ENCODE data around the gene KPTN. TPM values are rescaled to one million over a fixed set of nuclear protein-coding genes. Genes with fewer than 3 reads are reported as not detected.
A peak's percentile ranks its signal among the peaks of the same experiment; 100 is the strongest.

The KPTN gene
- total RNA-seq, 1 donor = 2.6 TPM

GRCh38 chr19:47430041-47430802 is 53.8 kb downstream of the KPTN start:
- no peak for TF ChIP-seq CTCF (IDR thresholded peaks at IDR 0.05; ENCODE audit: insufficient read depth, low read depth, low read length)
- DNase-seq (ENCODE audit: low read depth) = peak; percentile 57
- peak overlapping the region; percentile 34 for H3K4me3 ChIP-seq (ENCODE audit: low read depth, low read length)

- H3K4me3 ChIP-seq (ENCODE audit: low read depth, low read length) = no peak overlapping the region
- no peak for DNase-seq (ENCODE audit: low read depth)
- TF ChIP-seq CTCF (IDR thresholded peaks at IDR 0.05; ENCODE audit: insufficient read depth, low read depth, low read length) = no peak
Measured at GRCh38 chr19:47429140-47429793, 54.8 kb downstream of the KPTN start.

DNA sequence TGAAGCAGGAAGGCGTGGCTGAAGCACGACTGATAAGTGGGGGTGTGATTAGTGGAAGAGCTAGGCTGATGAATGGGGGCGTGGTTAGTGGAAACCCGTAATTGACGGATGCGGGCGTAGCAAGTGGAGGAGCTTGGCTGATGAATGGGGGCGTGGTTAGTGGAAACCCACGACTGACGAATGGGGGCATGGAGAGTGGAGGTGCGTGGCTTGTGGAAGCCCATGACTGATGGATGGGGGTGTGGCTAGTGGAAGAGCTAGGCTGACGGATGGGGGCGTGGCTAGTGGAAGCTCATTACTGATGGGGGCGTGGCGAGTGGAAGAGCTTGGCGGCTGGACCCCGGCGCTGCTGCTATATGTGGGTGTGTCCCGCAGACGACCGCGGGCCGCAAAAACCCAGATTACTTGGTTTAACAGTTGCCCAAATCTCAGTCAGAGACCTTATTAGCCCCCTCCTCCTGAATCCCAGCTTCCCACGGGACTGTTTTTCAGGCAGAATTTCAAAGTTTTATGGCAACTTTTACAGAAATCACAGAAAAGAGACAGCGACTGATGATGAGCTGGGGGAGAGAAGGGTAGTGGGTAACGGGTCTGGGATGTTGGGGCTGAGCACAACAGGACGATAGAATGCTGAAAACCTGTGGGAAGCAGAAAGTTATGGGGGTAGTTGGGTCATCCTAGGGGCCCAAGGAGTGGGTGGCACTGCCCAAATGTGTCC is 55.7 kb downstream of the KPTN start:
- H3K4me3 ChIP-seq (ENCODE audit: low read depth, low read length) = peak overlapping the region; percentile 44
- DNase-seq (ENCODE audit: low read depth) = peak; percentile 100
- no peak for TF ChIP-seq CTCF (IDR thresholded peaks at IDR 0.05; ENCODE audit: insufficient read depth, low read depth, low read length)

GRCh38 chr19:47427241-47428176 is 56.5 kb downstream of the KPTN start:
- H3K4me3 ChIP-seq (ENCODE audit: low read depth, low read length) = peak overlapping the region; percentile 18
- TF ChIP-seq CTCF (IDR thresholded peaks at IDR 0.05; ENCODE audit: insufficient read depth, low read depth, low read length) = peak; percentile 93
- DNase-seq (ENCODE audit: low read depth) = peak; percentile 57

Other genes with a start within 250 kb of the KPTN start
- gene CCDC9, start 227.7 kb downstream of the KPTN start, total RNA-seq = 7.3 and 8.4 TPM in 2 replicates
- gene INAFM1, start 209.3 kb downstream of the KPTN start, total RNA-seq = 2.6 and 4.2 TPM in 2 replicates
- 0.32 and 0.43 TPM in 2 replicates for gene C5AR1, start 174.4 kb downstream of the KPTN start, total RNA-seq
- gene C5AR2, start 152.0 kb downstream of the KPTN start, total RNA-seq = under 0.01 TPM in 1 of 2 replicates, not detected in the other
- gene DHX34, start 134.9 kb downstream of the KPTN start, total RNA-seq = 12.2 and 13.4 TPM in 2 replicates
- 38.0 and 60.6 TPM in 2 replicates for gene MEIS3, start 64.7 kb downstream of the KPTN start, total RNA-seq
- gene SLC8A2, start 12.3 kb downstream of the KPTN start, total RNA-seq = not detected in 2 replicates
- 72.5 and 82.8 TPM in 2 replicates for gene NAPA, start 30.8 kb upstream of the KPTN start, total RNA-seq
- gene ZNF541, start 88.9 kb upstream of the KPTN start, total RNA-seq = under 0.01 TPM in 2 replicates
- 3.0 and 5.2 TPM in 2 replicates for gene BICRA, start 124.9 kb upstream of the KPTN start, total RNA-seq
- gene EHD2, start 229.2 kb upstream of the KPTN start, total RNA-seq = 144 and 166 TPM in 2 replicates

Data from fibroblast of villous mesenchyme (primary cell).